Psoas muscle (tissue), 8 donors: ENCODE results near the gene YIPF4. TPM values are rescaled to one million over a fixed set of nuclear protein-coding genes. Genes with fewer than 3 reads are reported as not detected.
A peak's percentile ranks its signal among the peaks of the same experiment; 100 is the strongest.

Source experiments
- ATAC-seq, 4 donors: fragments of 200-7000 bp; cut with Tn5 transposase; one replicate each; pipeline ENCODE4 v1.9.1; 2020; ENCODE audit warnings: moderate library complexity in 3 of 4, mild to moderate bottlenecking in 2 of 4
- DNase-seq, 2 donors: peaks; one replicate each; pipeline ENCODE4 v3.0.0-alpha.2; 2020
- H3K27ac ChIP-seq: fragments of 200-600 bp; one replicate; pipeline ENCODE4 v1.8.0; 2022
- H3K27me3 ChIP-seq, 3 donors: fragments of 200-600 bp in 1 of 3; one replicate each; pipeline versions ENCODE4 v1.6.1 to v1.8.0; 2013 to 2022; ENCODE audit warnings: low read length in 2 of 3, mild to moderate bottlenecking in 2 of 3, moderate library complexity in 1 of 3; ENCODE audit not compliant: insufficient read depth in 3 of 3
- H3K36me3 ChIP-seq, 2 donors: fragments of 200-600 bp in 1 of 2; one replicate each; pipeline versions ENCODE4 v1.6.1 to v1.8.0; 2013 to 2022; ENCODE audit warnings: low read depth in 1 of 2, mild to moderate bottlenecking in 1 of 2, moderate library complexity in 1 of 2; ENCODE audit not compliant: insufficient read depth in 1 of 2
- H3K4me1 ChIP-seq: fragments of 200-600 bp; one replicate; pipeline ENCODE4 v1.8.0; 2022
- H3K4me3 ChIP-seq: fragments of 200-600 bp; one replicate; pipeline ENCODE4 v1.8.0; 2022; ENCODE audit warnings: mild to moderate bottlenecking
- H3K9me3 ChIP-seq: fragments of 200-600 bp; one replicate; pipeline ENCODE4 v1.8.0; 2022
- WGBS, 3 donors: extraction: QIAGEN DNeasy Blood & Tissue Kit; methylation state at CpG; one replicate each; pipeline versions ENCODE4 v1.1.6 to v1.1.7; 2013; 5-methylcytosine and 5-hydroxymethylcytosine counted together
- intact Hi-C, 2 donors: fragments of 100-400 bp; cut with DNase I; formaldehyde crosslinking; loops; one replicate each; pipeline versions ENCODE4 v1.11.0 to v1.14.2; 2022
- long read RNA-seq, 2 donors: library from polyadenylated mRNA; unstranded; transcript quantifications; one replicate each; pipeline ENCODE4 v2.0.0, GENCODE V29; 2021
- polyA plus RNA-seq, 3 donors: library from polyadenylated mRNA; stranded (reverse); fragments of 200-250 nt; gene quantifications; one replicate each; pipeline ENCODE4 v1.2.3, GENCODE V29; 2013
- total RNA-seq, 4 donors: library from RNA; stranded (reverse); fragmentation: NEBNext Ultra II Directional in 2 of 4; extraction: Animal tissue kit (Norgen Biotek cat#: 25700) in 2 of 4; gene quantifications; one replicate each; pipeline versions ENCODE4 v1.2.1 to v1.2.4, GENCODE V29; 2021 to 2023
- TF ChIP-seq, protein P1 (sequence below): fragments of 200-600 bp; IDR thresholded peaks from one replicate; pipeline ENCODE4 v1.8.0; 2022; ENCODE audit warnings: antibody characterized with exemption
- donor health status: healthy with polysubstance abuse.
- donor health status: DM: no; HTN: no; CAD: no; lungs with moderate emphysema.
- donor health status: Bipolar disorder and iron deficiency.
- donor health status: healthy.
- donor health status: DM: yes; HTN: yes; CAD: no.
- donor health status: DM: no; HTN: no; CAD: no.
- donor health status: DM: no; HTN: no; CAD: no.
- donor health status: DM: yes; HTN: yes; CAD: no.

Gene YIPF4
- total RNA-seq = 10 to 100 TPM; 38.3 to 62.0 (median 43.5) TPM
- 10 to 100 TPM; 17.9 to 44.7 (median 25.4) TPM for polyA plus RNA-seq
- long read RNA-seq, donor 1, full-length matches to known transcripts = 49 of 59 reads
- long read RNA-seq, donor 1, partial matches to known transcripts = 3 of 59 reads
- long read RNA-seq, donor 1, other reads (novel, unspliced or antisense) = 7 of 59 reads
- long read RNA-seq, donor 2, full-length matches to known transcripts = 76 of 107 reads
- long read RNA-seq, donor 2, partial matches to known transcripts = 0 of 107 reads
- long read RNA-seq, donor 2, other reads (novel, unspliced or antisense) = 31 of 107 reads

- TF ChIP-seq, protein P1, sequence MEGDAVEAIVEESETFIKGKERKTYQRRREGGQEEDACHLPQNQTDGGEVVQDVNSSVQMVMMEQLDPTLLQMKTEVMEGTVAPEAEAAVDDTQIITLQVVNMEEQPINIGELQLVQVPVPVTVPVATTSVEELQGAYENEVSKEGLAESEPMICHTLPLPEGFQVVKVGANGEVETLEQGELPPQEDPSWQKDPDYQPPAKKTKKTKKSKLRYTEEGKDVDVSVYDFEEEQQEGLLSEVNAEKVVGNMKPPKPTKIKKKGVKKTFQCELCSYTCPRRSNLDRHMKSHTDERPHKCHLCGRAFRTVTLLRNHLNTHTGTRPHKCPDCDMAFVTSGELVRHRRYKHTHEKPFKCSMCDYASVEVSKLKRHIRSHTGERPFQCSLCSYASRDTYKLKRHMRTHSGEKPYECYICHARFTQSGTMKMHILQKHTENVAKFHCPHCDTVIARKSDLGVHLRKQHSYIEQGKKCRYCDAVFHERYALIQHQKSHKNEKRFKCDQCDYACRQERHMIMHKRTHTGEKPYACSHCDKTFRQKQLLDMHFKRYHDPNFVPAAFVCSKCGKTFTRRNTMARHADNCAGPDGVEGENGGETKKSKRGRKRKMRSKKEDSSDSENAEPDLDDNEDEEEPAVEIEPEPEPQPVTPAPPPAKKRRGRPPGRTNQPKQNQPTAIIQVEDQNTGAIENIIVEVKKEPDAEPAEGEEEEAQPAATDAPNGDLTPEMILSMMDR = no peak
- WGBS, 3 donors = 0% methylated on average over 56 to 59 of the region's 59 CpGs
- no peaks in the 10 kb centered on the region for H3K9me3 ChIP-seq
- DNase-seq = peak; percentile 84 to 93
- intact Hi-C loops = loop anchor here in 1 of 2 donors (5.0 kb wide), 1 partner anchor 79 kb away; the partner anchor contains the start of gene BIRC6
- peak within 1 kb of the TSS; percentile 95 for H3K4me3 ChIP-seq
- H3K27me3 ChIP-seq = no peaks in the 10 kb centered on the region
- no peaks in the 10 kb centered on the region for H3K4me1 ChIP-seq
- peak within 1 kb of the TSS; percentile 97 for H3K27ac ChIP-seq
- peaks cover 0 to 18% of the 10 kb centered on the region in 2 donors for H3K36me3 ChIP-seq
- ATAC-seq = peak; percentile 99 to 100 (median 100)
These were observed at the start of gene YIPF4 for GRCh38 chr2:32277674-32278477. TSS of gene YIPF4 (plus strand) at chr2:32277904. CDS start at chr2:32278156, 252 bp downstream.

DNA sequence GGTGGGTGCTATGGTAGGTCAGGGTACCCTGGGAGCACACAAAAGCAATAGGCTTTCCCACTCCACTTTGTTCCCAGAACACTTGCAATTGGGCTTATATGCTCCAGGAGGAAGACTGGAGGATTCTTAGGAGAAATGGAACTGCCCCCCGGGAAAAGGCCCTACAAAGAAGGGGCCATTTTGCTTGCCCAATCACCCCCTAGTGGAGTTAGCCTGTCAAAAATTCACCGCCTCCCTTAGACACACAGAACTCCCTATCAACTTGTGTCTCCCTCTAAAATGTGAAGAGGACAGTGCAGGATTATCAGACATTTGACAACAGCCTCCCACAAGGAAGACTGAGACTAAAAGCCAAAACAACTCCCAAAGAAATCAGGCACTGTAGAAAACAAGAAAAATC, 49.5 kb upstream of the YIPF4 start:
- intact Hi-C loops = no loop called here
- no peaks in the 10 kb centered on the region for H3K27me3 ChIP-seq
- ATAC-seq (no peak), DNase-seq (no peak)
- H3K4me3 ChIP-seq = no peak overlapping the region
- H3K4me1 ChIP-seq = no peaks in the 10 kb centered on the region
- WGBS, 3 donors = 81 to 90% (median 85%) methylated on average over 2 of the region's 2 CpGs
- TF ChIP-seq, protein P1 = no peak
- H3K36me3 ChIP-seq = peaks cover 4 to 53% of the 10 kb centered on the region in 2 donors
- H3K27ac ChIP-seq = no peak overlapping the region
- H3K9me3 ChIP-seq = no peaks in the 10 kb centered on the region

DNA sequence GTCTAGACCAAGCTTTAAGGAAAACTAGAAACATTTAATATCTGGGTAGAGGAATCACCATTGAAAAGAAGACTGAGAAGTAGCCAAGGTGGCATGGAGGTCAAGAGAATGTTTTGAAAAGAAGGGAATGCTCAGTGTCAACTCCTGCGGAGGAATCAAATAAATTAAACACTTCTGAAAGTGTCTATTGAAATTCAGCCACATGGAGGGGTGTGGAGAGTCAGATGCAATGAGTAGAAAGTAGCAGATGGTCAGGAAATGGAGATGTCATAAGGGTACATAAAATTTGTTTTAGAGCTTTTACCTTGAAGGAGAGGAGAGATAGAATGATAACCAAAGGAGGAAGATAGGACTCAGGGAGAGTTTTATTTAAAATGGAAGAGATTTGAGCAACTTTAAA, 48.1 kb upstream of the YIPF4 start:
- TF ChIP-seq, protein P1 = no peak
- no peaks in the 10 kb centered on the region for H3K27me3 ChIP-seq
- WGBS, 3 donors = 54 to 73% (median 58%) methylated on average over 1 of the region's 1 CpG
- DNase-seq (no peak), ATAC-seq (no peak)
- H3K9me3 ChIP-seq = no peaks in the 10 kb centered on the region
- H3K4me1 ChIP-seq = no peaks in the 10 kb centered on the region
- H3K27ac ChIP-seq = no peak overlapping the region
- peaks cover 4 to 48% of the 10 kb centered on the region in 2 donors for H3K36me3 ChIP-seq
- intact Hi-C loops = no loop called here
- no peak overlapping the region for H3K4me3 ChIP-seq

DNA sequence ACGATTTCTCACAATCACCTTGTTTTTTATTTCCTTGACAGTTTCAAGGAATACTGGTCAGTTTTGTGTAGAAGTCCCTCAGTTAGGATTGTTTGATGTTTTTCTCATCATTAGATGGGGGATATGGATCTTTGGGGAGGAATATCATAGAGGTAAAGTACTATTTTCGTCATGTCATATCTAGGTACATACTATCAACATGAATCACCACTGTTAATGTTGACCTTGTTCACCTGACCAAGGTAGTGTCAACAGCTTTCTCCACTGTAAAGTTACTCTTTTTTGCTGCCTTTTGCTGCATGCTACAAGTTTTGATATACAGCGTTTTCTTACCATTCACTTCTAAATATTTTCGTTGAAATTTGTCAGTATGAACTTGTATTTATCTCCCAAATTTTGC, 45.7 kb upstream of the YIPF4 start:
- no peaks in the 10 kb centered on the region for H3K27me3 ChIP-seq
- peaks cover 0 to 45% of the 10 kb centered on the region in 2 donors for H3K36me3 ChIP-seq
- ATAC-seq (no peak), DNase-seq (no peak)
- intact Hi-C loops = no loop called here
- no peak overlapping the region for H3K27ac ChIP-seq
- no peaks in the 10 kb centered on the region for H3K9me3 ChIP-seq
- TF ChIP-seq, protein P1 = no peak
- no peak overlapping the region for H3K4me3 ChIP-seq
- 93 to 98% (median 96%) methylated on average over 4 of the region's 4 CpGs for WGBS, 3 donors
- no peaks in the 10 kb centered on the region for H3K4me1 ChIP-seq
